Activated T-cell treated with anti-CD3 and anti-CD28 coated beads for 1 hour (primary cell): ENCODE measurements around the gene DUSP15.
"Not testable (repeated sequence)": the region's sequence is repeated elsewhere in the genome, so short reads cannot be mapped to it uniquely, and the experiment has no call there.

Source experiments
- DNase-seq: peaks from one replicate; pipeline ENCODE4 v3.0.0-alpha.2; 2020; ENCODE audit warnings: low read depth

The DUSP15 gene

GRCh38 chr20:31839782-31840487, 30.4 kb downstream of the DUSP15 start:
- no peak for DNase-seq

GRCh38 chr20:31838646-31839292, 31.6 kb downstream of the DUSP15 start:
- no peak for DNase-seq

- DNase-seq: no peak
These were observed 32.4 kb downstream of the DUSP15 start for GRCh38 chr20:31837896-31838397.

GRCh38 chr20:31836853-31837608, 33.3 kb downstream of the DUSP15 start:
- DNase-seq: no peak

GRCh38 chr20:31835977-31836852, 34.1 kb downstream of the DUSP15 start:
- DNase-seq: no peak

- no peak for DNase-seq
These were observed 34.8 kb downstream of the DUSP15 start for GRCh38 chr20:31835554-31835953.

GRCh38 chr20:31833931-31834521, 36.3 kb downstream of the DUSP15 start:
- DNase-seq: no peak

GRCh38 chr20:31833130-31833930, 37.0 kb downstream of the DUSP15 start:
- peak; percentile 38 for DNase-seq

- DNase-seq: no peak
These were observed 38.5 kb downstream of the DUSP15 start for GRCh38 chr20:31831771-31832306.

GRCh38 chr20:31831211-31831610, 39.1 kb downstream of the DUSP15 start:
- no peak for DNase-seq

GRCh38 chr20:31830406-31830981, 39.8 kb downstream of the DUSP15 start:
- DNase-seq: no peak

GRCh38 chr20:31829731-31830130, 40.6 kb downstream of the DUSP15 start:
- no peak for DNase-seq

- DNase-seq: not testable (repeated sequence)
These were observed 42.3 kb downstream of the DUSP15 start for GRCh38 chr20:31828016-31828415.

- DNase-seq: no peak
These were observed 43.3 kb downstream of the DUSP15 start for GRCh38 chr20:31827059-31827458.

- no peak for DNase-seq
These were observed 44.3 kb downstream of the DUSP15 start for GRCh38 chr20:31826074-31826473.

- DNase-seq: no peak
These were observed 45.6 kb downstream of the DUSP15 start for GRCh38 chr20:31824554-31825313.

- no peak for DNase-seq
These were observed 46.2 kb downstream of the DUSP15 start for GRCh38 chr20:31824125-31824485.

GRCh38 chr20:31823360-31824124, 46.8 kb downstream of the DUSP15 start:
- DNase-seq: no peak
